Activated CD8-positive, alpha-beta memory T cell treated with anti-CD3 and anti-CD28 coated beads, Interleukin-2, amount 50 U/mL, for 4 hours (primary cell): Measurements from ENCODE around the gene FXYD7.
"Not testable (repeated sequence)": the region's sequence is repeated elsewhere in the genome, so short reads cannot be mapped to it uniquely, and the experiment has no call there.

Experiments used
- DNase-seq: peaks from one replicate; pipeline ENCODE4 v3.0.0-alpha.2; 2020

FXYD7 gene

GRCh38 chr19:35146746-35147459, 3.8 kb downstream of the FXYD7 start:
- DNase-seq, result no peak

- DNase-seq, result no peak
These were observed 6.4 kb downstream of the FXYD7 start for GRCh38 chr19:35149463-35149862.

- DNase-seq, result no peak
These were observed 7.4 kb downstream of the FXYD7 start for GRCh38 chr19:35150445-35150844.

GRCh38 chr19:35151273-35152065, 8.4 kb downstream of the FXYD7 start:
- no peak for DNase-seq

- DNase-seq, result not testable (repeated sequence)
These were observed 10.1 kb downstream of the FXYD7 start for GRCh38 chr19:35153129-35153522.

GRCh38 chr19:35153701-35154524, 10.9 kb downstream of the FXYD7 start:
- peak; percentile 77 for DNase-seq

- DNase-seq, result peak; percentile 84
These were observed 11.7 kb downstream of the FXYD7 start, which contains the start of gene FXYD5 for GRCh38 chr19:35154525-35155406. FXYD5 (plus strand) TSS chr19:35154735; CDS start chr19:35155551, 816 bp downstream.

GRCh38 chr19:35155441-35155840, 12.4 kb downstream of the FXYD7 start:
- DNase-seq, result peak; percentile 40

GRCh38 chr19:35155981-35156672, 13.1 kb downstream of the FXYD7 start:
- DNase-seq, result no peak

- DNase-seq, result no peak
These were observed 13.6 kb downstream of the FXYD7 start for GRCh38 chr19:35156673-35157014.

GRCh38 chr19:35157431-35157830, 14.4 kb downstream of the FXYD7 start:
- DNase-seq, result no peak

GRCh38 chr19:35159606-35160005, 16.6 kb downstream of the FXYD7 start:
- no peak for DNase-seq

- no peak for DNase-seq
These were observed 17.8 kb downstream of the FXYD7 start for GRCh38 chr19:35160629-35161433.

GRCh38 chr19:35161434-35161743, 18.3 kb downstream of the FXYD7 start:
- DNase-seq, result no peak

GRCh38 chr19:35162471-35163326, 19.6 kb downstream of the FXYD7 start:
- DNase-seq, result no peak

- no peak for DNase-seq
These were observed 21.4 kb downstream of the FXYD7 start for GRCh38 chr19:35164418-35164817.

GRCh38 chr19:35165200-35166058, 22.4 kb downstream of the FXYD7 start:
- no peak for DNase-seq

GRCh38 chr19:35166100-35167063, 23.3 kb downstream of the FXYD7 start:
- no peak for DNase-seq
